ENCODE results near the gene FKBP9.
"Not testable (repeated sequence)": the region's sequence is repeated elsewhere in the genome, so short reads cannot be mapped to it uniquely, and the experiment has no call there.

Gene FKBP9

GRCh38 chr7:32957326-32958045, at the start of gene FKBP9:
Gene FKBP9, plus strand, starts transcription at chr7:32957440. Its CDS starts 134 bp downstream, at chr7:32957574.
- peak; percentile 38 to 45 for DNase-seq

GRCh38 chr7:32910195-32910594, 47.0 kb upstream of the FKBP9 start:
- DNase-seq, result no peak

- no peak for DNase-seq
Measured at GRCh38 chr7:32914184-32914583, 43.1 kb upstream of the FKBP9 start.

- no peak for DNase-seq
Measured at GRCh38 chr7:32915041-32915536, 42.2 kb upstream of the FKBP9 start.

GRCh38 chr7:32916006-32916405, 41.2 kb upstream of the FKBP9 start:
- DNase-seq, result no peak

GRCh38 chr7:32916994-32917393, 40.2 kb upstream of the FKBP9 start:
- not testable (repeated sequence) for DNase-seq

- DNase-seq, result peak; percentile 41 to 43
Measured at GRCh38 chr7:32921896-32922295, 35.3 kb upstream of the FKBP9 start.

GRCh38 chr7:32928785-32929298, 28.4 kb upstream of the FKBP9 start:
- no peak for DNase-seq

GRCh38 chr7:32929430-32930143, 27.7 kb upstream of the FKBP9 start:
- no peak for DNase-seq

GRCh38 chr7:32930378-32930777, 26.9 kb upstream of the FKBP9 start:
- no peak for DNase-seq

GRCh38 chr7:32935558-32935957, 21.7 kb upstream of the FKBP9 start:
- DNase-seq, result no peak

- no peak for DNase-seq
Measured at GRCh38 chr7:32936689-32937088, 20.6 kb upstream of the FKBP9 start.

- no peak for DNase-seq
Measured at GRCh38 chr7:32937344-32938174, 19.7 kb upstream of the FKBP9 start.

- no peak for DNase-seq
Measured at GRCh38 chr7:32941181-32941580, 16.1 kb upstream of the FKBP9 start.

- DNase-seq, result peak in 1 of 2 experiments; percentile 55
Measured at GRCh38 chr7:32941681-32942414, 15.4 kb upstream of the FKBP9 start.

- DNase-seq, result peak; percentile 84
Measured at GRCh38 chr7:32942415-32943251, 14.6 kb upstream of the FKBP9 start.

- no peak for DNase-seq
Measured at GRCh38 chr7:32943252-32944030, 13.8 kb upstream of the FKBP9 start.

- no peak for DNase-seq
Measured at GRCh38 chr7:32947420-32947983, 9.7 kb upstream of the FKBP9 start.

GRCh38 chr7:32948202-32948601, 9.0 kb upstream of the FKBP9 start:
- no peak for DNase-seq

GRCh38 chr7:32952876-32953275, 4.4 kb upstream of the FKBP9 start:
- DNase-seq, result no peak

All from Kasumi-1 (cell line).